OCI-LY3 (cell line): ENCODE data around the gene ARX.

Experiments used
- CTCF ChIP-seq: fragments of 200-600, 300-600 bp; sonication (generic); IDR thresholded peaks from 2 replicates; pipeline ENCODE4 v1.5.1; 2014; ENCODE audit warnings: antibody characterized with exemption, low read length, low read depth
- EZH2phosphoT487 ChIP-seq: fragments of 200-600 bp; shearing (Covaris generic); IDR thresholded peaks from 2 replicates; pipeline ENCODE4 v1.6.1; 2018; ENCODE audit warnings: antibody characterized with exemption, mixed run types, low read depth

GRCh38 chrX:25012433-25012735, 3.4 kb downstream of the ARX start:
- no peak for TF ChIP-seq CTCF
- TF ChIP-seq EZH2phosphoT487, result no peak
